Right atrium auricular region (tissue), 2 donors: ENCODE results near the gene DDX10. TPM values are rescaled to one million over a fixed set of nuclear protein-coding genes. Genes with fewer than 3 reads are reported as not detected.

Source experiments
- DNase-seq: peaks from one replicate; pipeline ENCODE4 v3.0.0-alpha.2; 2019; ENCODE audit warnings: low spot score
- H3K27ac ChIP-seq, 2 donors: fragments of 200-600 bp; sonication (generic); 1 replicate in 1 of 2; 2 replicates in 1 of 2; pipeline ENCODE4 v1.5.1; 2016 to 2019
- H3K27me3 ChIP-seq, 2 donors: fragments of 200-600 bp; sonication (generic); one replicate each; pipeline versions ENCODE4 v1.5.1 to v1.6.0; 2017 to 2019
- H3K36me3 ChIP-seq: fragments of 200-600 bp; sonication (generic); one replicate; pipeline ENCODE4 v1.5.1; 2016
- H3K4me1 ChIP-seq, 2 donors: fragments of 200-600 bp; sonication (generic); one replicate each; pipeline versions ENCODE4 v1.5.1 to v1.6.0; 2017 to 2019
- H3K4me3 ChIP-seq, 2 donors: fragments of 200-600 bp; sonication (generic); 1 replicate in 1 of 2; 2 replicates in 1 of 2; pipeline ENCODE4 v1.5.1; 2017 to 2019; ENCODE audit warnings: mild to moderate bottlenecking in 1 of 2, moderate library complexity in 1 of 2
- H3K9me3 ChIP-seq, 2 donors: fragments of 200-600 bp; sonication (generic); one replicate each; pipeline ENCODE4 v1.5.1; 2019
- CTCF ChIP-seq, 2 donors: fragments of 200-600 bp; sonication (generic); IDR thresholded peaks; one replicate each; pipeline ENCODE4 v1.5.1; 2019; ENCODE audit warnings: antibody characterized with exemption in 2 of 2
- total RNA-seq, 2 donors: library from RNA; depleted of rRNA; stranded (reverse); fragments of >200 nt; gene quantifications; one replicate each; pipeline ENCODE4 v1.1.0, GENCODE V29; 2016

The DDX10 gene
- total RNA-seq, 2 donors from 2014 or later: 11.8 to 13.1 TPM

- no peaks in the 10 kb centered on the region for H3K9me3 ChIP-seq
- no peak for TF ChIP-seq CTCF (IDR thresholded peaks at IDR 0.05)
- H3K4me3 ChIP-seq: no peak overlapping the region
- DNase-seq: no peak
- H3K27ac ChIP-seq: no peak overlapping the region
- no peaks in the 10 kb centered on the region for H3K27me3 ChIP-seq
- no peaks in the 10 kb centered on the region for H3K4me1 ChIP-seq
- no peaks in the 10 kb centered on the region for H3K36me3 ChIP-seq
Measured at GRCh38 chr11:108959874-108960273, 295.0 kb downstream of the DDX10 start.

- no peaks in the 10 kb centered on the region for H3K36me3 ChIP-seq
- H3K9me3 ChIP-seq: no peaks in the 10 kb centered on the region
- no peaks in the 10 kb centered on the region for H3K27me3 ChIP-seq
- DNase-seq: no peak
- no peak for TF ChIP-seq CTCF (IDR thresholded peaks at IDR 0.05)
- H3K4me1 ChIP-seq: no peaks in the 10 kb centered on the region
- H3K4me3 ChIP-seq: no peak overlapping the region
- H3K27ac ChIP-seq: no peak overlapping the region
Measured at GRCh38 chr11:108960501-108960900, 295.6 kb downstream of the DDX10 start.

- Histone ChIP-seq H3K9me3 (no peaks in the 10 kb centered on the region), H3K27ac (no peak overlapping the region), H3K36me3 (no peaks in the 10 kb centered on the region), H3K4me1 (no peaks in the 10 kb centered on the region), H3K4me3 (no peak overlapping the region), H3K27me3 (no peaks in the 10 kb centered on the region)
- TF ChIP-seq CTCF (IDR thresholded peaks at IDR 0.05): no peak
- no peak for DNase-seq
Measured at GRCh38 chr11:108961095-108961494, 296.2 kb downstream of the DDX10 start.

GRCh38 chr11:108963118-108963517, 298.2 kb downstream of the DDX10 start:
- TF ChIP-seq CTCF (IDR thresholded peaks at IDR 0.05): no peak

GRCh38 chr11:108965306-108966001, 300.6 kb downstream of the DDX10 start:
- H3K4me1 ChIP-seq: peaks cover 0 to 9% of the 10 kb centered on the region in 2 donors
- no peak for TF ChIP-seq CTCF (IDR thresholded peaks at IDR 0.05)
- no peaks in the 10 kb centered on the region for H3K9me3 ChIP-seq
- no peak for DNase-seq
- H3K36me3 ChIP-seq: no peaks in the 10 kb centered on the region
- H3K27me3 ChIP-seq: no peaks in the 10 kb centered on the region
- H3K4me3 ChIP-seq: no peak overlapping the region
- H3K27ac ChIP-seq: no peak overlapping the region

More at GRCh38 chr11:108963118-108963517, 298.2 kb downstream of the DDX10 start:
- Histone ChIP-seq H3K4me1 (peaks cover 0 to 9% of the 10 kb centered on the region in 2 donors), H3K4me3 (no peak overlapping the region), H3K27ac (no peak overlapping the region), H3K27me3 (no peaks in the 10 kb centered on the region), H3K9me3 (no peaks in the 10 kb centered on the region), H3K36me3 (no peaks in the 10 kb centered on the region)
- DNase-seq: no peak

GRCh38 chr11:108966206-108966605, 301.3 kb downstream of the DDX10 start:
- no peak for DNase-seq
- Histone ChIP-seq H3K27ac (no peak overlapping the region), H3K9me3 (no peaks in the 10 kb centered on the region), H3K4me1 (peaks cover 0 to 9% of the 10 kb centered on the region in 2 donors), H3K4me3 (no peak overlapping the region), H3K27me3 (no peaks in the 10 kb centered on the region), H3K36me3 (no peaks in the 10 kb centered on the region)
- TF ChIP-seq CTCF (IDR thresholded peaks at IDR 0.05): no peak
